ENCODE results near the gene RNF144B.
"Not testable (repeated sequence)": the region's sequence is repeated elsewhere in the genome, so short reads cannot be mapped to it uniquely, and the experiment has no call there.

The RNF144B gene

GRCh38 chr6:18406955-18407749 lies 20.0 kb downstream of the RNF144B start:
- no peak for DNase-seq (ENCODE audit: low read depth in 2 of 3, low spot score in 2 of 3)

GRCh38 chr6:18409602-18410001 lies 22.5 kb downstream of the RNF144B start:
- DNase-seq (ENCODE audit: low read depth in 2 of 3, low spot score in 2 of 3), result not testable (repeated sequence)

- no peak for DNase-seq (ENCODE audit: low read depth in 2 of 3, low spot score in 2 of 3)
Observed at GRCh38 chr6:18410412-18410811, 23.3 kb downstream of the RNF144B start.

- DNase-seq (ENCODE audit: low read depth in 2 of 3, low spot score in 2 of 3), result no peak
Observed at GRCh38 chr6:18412068-18412467, 24.9 kb downstream of the RNF144B start.

- DNase-seq (ENCODE audit: low read depth in 2 of 3, low spot score in 2 of 3), result no peak
Observed at GRCh38 chr6:18412644-18413043, 25.5 kb downstream of the RNF144B start.

GRCh38 chr6:18413381-18413780 lies 26.2 kb downstream of the RNF144B start:
- DNase-seq (ENCODE audit: low read depth in 2 of 3, low spot score in 2 of 3), result no peak

- DNase-seq (ENCODE audit: low read depth in 2 of 3, low spot score in 2 of 3), result no peak
Observed at GRCh38 chr6:18414116-18414515, 27.0 kb downstream of the RNF144B start.

GRCh38 chr6:18415207-18415606 lies 28.1 kb downstream of the RNF144B start:
- no peak for DNase-seq (ENCODE audit: low read depth in 2 of 3, low spot score in 2 of 3)

- no peak for DNase-seq (ENCODE audit: low read depth in 2 of 3, low spot score in 2 of 3)
Observed at GRCh38 chr6:18415671-18416340, 28.7 kb downstream of the RNF144B start.

- DNase-seq (ENCODE audit: low read depth in 2 of 3, low spot score in 2 of 3), result no peak
Observed at GRCh38 chr6:18416341-18416679, 29.2 kb downstream of the RNF144B start.

GRCh38 chr6:18420328-18420727 lies 33.2 kb downstream of the RNF144B start:
- DNase-seq (ENCODE audit: low read depth in 2 of 3, low spot score in 2 of 3), result no peak

GRCh38 chr6:18422136-18422535 lies 35.0 kb downstream of the RNF144B start:
- no peak for DNase-seq (ENCODE audit: low read depth in 2 of 3, low spot score in 2 of 3)

- no peak for DNase-seq (ENCODE audit: low read depth in 2 of 3, low spot score in 2 of 3)
Observed at GRCh38 chr6:18423426-18423825, 36.3 kb downstream of the RNF144B start.

- DNase-seq (ENCODE audit: low read depth in 2 of 3, low spot score in 2 of 3), result no peak
Observed at GRCh38 chr6:18424201-18424600, 37.1 kb downstream of the RNF144B start.

GRCh38 chr6:18425218-18425617 lies 38.1 kb downstream of the RNF144B start:
- no peak for DNase-seq (ENCODE audit: low read depth in 2 of 3, low spot score in 2 of 3)

- DNase-seq (ENCODE audit: low read depth in 2 of 3, low spot score in 2 of 3), result no peak
Observed at GRCh38 chr6:18427296-18427695, 40.1 kb downstream of the RNF144B start.

GRCh38 chr6:18429655-18430297 lies 42.6 kb downstream of the RNF144B start:
- DNase-seq (ENCODE audit: low read depth in 2 of 3, low spot score in 2 of 3), result no peak

GRCh38 chr6:18431581-18431980 lies 44.4 kb downstream of the RNF144B start:
- no peak for DNase-seq (ENCODE audit: low read depth in 2 of 3, low spot score in 2 of 3)

- DNase-seq (ENCODE audit: low read depth in 2 of 3, low spot score in 2 of 3), result no peak
Observed at GRCh38 chr6:18432180-18432579, 45.0 kb downstream of the RNF144B start.

GRCh38 chr6:18432619-18433018 lies 45.5 kb downstream of the RNF144B start:
- DNase-seq (ENCODE audit: low read depth in 2 of 3, low spot score in 2 of 3), result no peak

- DNase-seq (ENCODE audit: low read depth in 2 of 3, low spot score in 2 of 3), result no peak
Observed at GRCh38 chr6:18433059-18433458, 45.9 kb downstream of the RNF144B start.

GRCh38 chr6:18436341-18436740 lies 49.2 kb downstream of the RNF144B start:
- no peak for DNase-seq (ENCODE audit: low read depth in 2 of 3, low spot score in 2 of 3)
